Limb (tissue), 2 donors: Measurements from ENCODE around the gene SLC17A5.
"Not testable (repeated sequence)": the region's sequence is repeated elsewhere in the genome, so short reads cannot be mapped to it uniquely, and the experiment has no call there.

Experiments
- DNase-seq, 2 donors: peaks; one replicate each; pipeline ENCODE4 v3.0.0-alpha.2; 2016; ENCODE audit errors: extremely low spot score in 2 of 2

Gene SLC17A5

GRCh38 chr6:73666393-73666792, 12.6 kb upstream of the SLC17A5 start:
- no peak for DNase-seq

GRCh38 chr6:73665686-73666319, 12.0 kb upstream of the SLC17A5 start:
- DNase-seq, result no peak

GRCh38 chr6:73664701-73665100, 10.9 kb upstream of the SLC17A5 start:
- DNase-seq, result no peak

- no peak for DNase-seq
These were observed 3.4 kb upstream of the SLC17A5 start for GRCh38 chr6:73657201-73657600.

GRCh38 chr6:73656531-73657145, 2.8 kb upstream of the SLC17A5 start:
- DNase-seq, result no peak

GRCh38 chr6:73655341-73655917, 1.6 kb upstream of the SLC17A5 start:
- DNase-seq, result no peak

- DNase-seq, result peak; percentile 59 to 81
These were observed 888 bp downstream of the SLC17A5 start for GRCh38 chr6:73652637-73653570.

- no peak for DNase-seq
These were observed 4.0 kb downstream of the SLC17A5 start for GRCh38 chr6:73649783-73650182.

- no peak for DNase-seq
These were observed 5.6 kb downstream of the SLC17A5 start for GRCh38 chr6:73648166-73648565.

GRCh38 chr6:73644941-73645591, 8.7 kb downstream of the SLC17A5 start:
- no peak for DNase-seq

GRCh38 chr6:73644030-73644429, 9.8 kb downstream of the SLC17A5 start:
- DNase-seq, result no peak

- DNase-seq, result no peak
These were observed 11.3 kb downstream of the SLC17A5 start for GRCh38 chr6:73642530-73642929.

- DNase-seq, result no peak
These were observed 13.5 kb downstream of the SLC17A5 start for GRCh38 chr6:73640179-73640750.

- DNase-seq, result no peak
These were observed 14.8 kb downstream of the SLC17A5 start for GRCh38 chr6:73639040-73639439.

GRCh38 chr6:73637404-73637803, 16.4 kb downstream of the SLC17A5 start:
- DNase-seq, result no peak

- no peak for DNase-seq
These were observed 17.7 kb downstream of the SLC17A5 start for GRCh38 chr6:73636048-73636447.

GRCh38 chr6:73632346-73632745, 21.4 kb downstream of the SLC17A5 start:
- DNase-seq, result no peak

- no peak for DNase-seq
These were observed 21.9 kb downstream of the SLC17A5 start for GRCh38 chr6:73631849-73632248.

GRCh38 chr6:73630401-73630800, 23.4 kb downstream of the SLC17A5 start:
- no peak for DNase-seq

- DNase-seq, result no peak
These were observed 28.9 kb downstream of the SLC17A5 start for GRCh38 chr6:73624896-73625295.

GRCh38 chr6:73623480-73623879, 30.3 kb downstream of the SLC17A5 start:
- DNase-seq, result not testable (repeated sequence)
